GM12874 (cell line): ENCODE data around the gene GOLGB1.

Experiments
- TF ChIP-seq, protein P1 (sequence below): IDR thresholded peaks from 2 replicates; pipeline ENCODE4 v1.5.1; 2011; ENCODE audit warnings: low read depth, mild to moderate bottlenecking, control low read depth, low read length, moderate library complexity; ENCODE audit not compliant: insufficient read depth

GOLGB1 gene

DNA sequence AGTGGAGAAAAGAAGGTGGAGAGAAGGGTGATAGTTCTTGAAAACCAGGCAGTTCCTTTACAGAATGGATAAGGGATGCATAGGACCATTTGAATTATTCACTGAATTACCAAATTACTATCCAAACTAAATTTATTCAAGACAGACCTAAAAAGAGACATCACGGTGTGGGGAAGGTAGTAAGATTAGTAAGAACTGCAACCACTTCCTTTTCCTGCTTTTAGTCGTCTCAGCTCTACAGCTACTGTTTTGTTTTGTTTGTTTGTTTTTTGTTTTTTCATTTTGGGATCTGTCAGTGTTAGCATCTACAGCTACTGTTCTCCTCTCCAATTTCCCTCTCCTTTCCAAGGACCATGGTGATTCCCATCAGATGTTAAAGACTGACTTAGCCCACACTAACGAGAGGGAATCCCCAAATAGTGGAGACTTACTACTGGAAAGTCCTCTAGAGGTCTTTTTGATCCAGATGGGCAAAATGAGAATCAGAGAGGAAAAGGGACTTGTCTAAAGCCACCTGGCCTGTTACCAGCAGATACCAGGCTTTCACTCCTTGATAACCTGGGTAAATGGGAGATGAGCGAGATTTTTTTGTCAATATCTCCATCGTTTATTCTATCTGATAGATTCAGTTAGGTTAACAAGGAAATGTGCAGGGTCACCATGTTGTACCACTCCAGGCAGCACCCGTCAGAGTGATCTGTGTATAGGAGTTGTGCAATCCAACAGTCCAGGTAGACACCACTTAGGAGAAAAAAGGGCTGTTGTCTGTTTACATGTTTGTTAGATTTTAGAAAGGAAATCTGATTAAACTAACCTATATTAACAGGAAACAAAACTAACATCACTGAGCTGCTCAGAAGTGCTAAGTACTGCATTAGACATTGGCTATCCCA lies 94.8 kb downstream of the GOLGB1 start:
- TF ChIP-seq, protein P1, sequence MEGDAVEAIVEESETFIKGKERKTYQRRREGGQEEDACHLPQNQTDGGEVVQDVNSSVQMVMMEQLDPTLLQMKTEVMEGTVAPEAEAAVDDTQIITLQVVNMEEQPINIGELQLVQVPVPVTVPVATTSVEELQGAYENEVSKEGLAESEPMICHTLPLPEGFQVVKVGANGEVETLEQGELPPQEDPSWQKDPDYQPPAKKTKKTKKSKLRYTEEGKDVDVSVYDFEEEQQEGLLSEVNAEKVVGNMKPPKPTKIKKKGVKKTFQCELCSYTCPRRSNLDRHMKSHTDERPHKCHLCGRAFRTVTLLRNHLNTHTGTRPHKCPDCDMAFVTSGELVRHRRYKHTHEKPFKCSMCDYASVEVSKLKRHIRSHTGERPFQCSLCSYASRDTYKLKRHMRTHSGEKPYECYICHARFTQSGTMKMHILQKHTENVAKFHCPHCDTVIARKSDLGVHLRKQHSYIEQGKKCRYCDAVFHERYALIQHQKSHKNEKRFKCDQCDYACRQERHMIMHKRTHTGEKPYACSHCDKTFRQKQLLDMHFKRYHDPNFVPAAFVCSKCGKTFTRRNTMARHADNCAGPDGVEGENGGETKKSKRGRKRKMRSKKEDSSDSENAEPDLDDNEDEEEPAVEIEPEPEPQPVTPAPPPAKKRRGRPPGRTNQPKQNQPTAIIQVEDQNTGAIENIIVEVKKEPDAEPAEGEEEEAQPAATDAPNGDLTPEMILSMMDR = no peak

DNA sequence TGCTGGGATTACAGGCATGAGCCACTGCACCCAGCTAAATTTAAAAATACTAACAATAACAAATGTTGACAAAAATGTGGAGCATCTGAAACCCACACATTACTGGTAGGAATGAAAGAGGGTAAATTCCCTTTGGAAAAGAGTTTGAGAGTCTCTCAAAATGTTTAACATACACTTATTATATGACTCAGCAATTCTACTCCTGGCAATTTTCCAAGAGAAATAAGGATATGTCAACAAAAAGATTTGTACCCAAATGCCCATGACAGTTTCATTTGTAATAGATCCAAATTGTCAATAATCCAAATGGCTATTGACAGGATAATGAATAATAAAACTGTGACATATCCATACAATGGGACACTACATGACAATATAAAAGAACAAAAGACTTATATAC lies 97.9 kb downstream of the GOLGB1 start:
- TF ChIP-seq, protein P1 = no peak

DNA sequence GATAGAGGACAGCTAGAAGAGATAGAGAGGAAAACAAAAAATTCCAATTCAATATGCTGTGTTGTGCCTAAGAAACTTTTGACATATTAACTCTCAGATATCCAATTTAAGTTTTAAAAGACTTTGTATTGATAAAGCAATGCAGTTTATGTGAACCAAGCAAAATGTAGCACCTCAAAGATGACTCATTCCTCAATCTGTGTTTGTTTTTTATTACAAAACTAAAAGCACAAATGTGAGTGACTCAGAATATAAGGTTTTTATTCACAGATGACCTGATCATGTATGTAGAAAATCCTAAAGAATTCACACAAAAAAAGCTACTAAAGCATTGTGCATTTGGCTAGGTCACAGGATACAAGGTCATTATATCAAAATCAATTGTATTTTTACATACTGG lies 99.9 kb downstream of the GOLGB1 start:
- TF ChIP-seq, protein P1 = no peak

DNA sequence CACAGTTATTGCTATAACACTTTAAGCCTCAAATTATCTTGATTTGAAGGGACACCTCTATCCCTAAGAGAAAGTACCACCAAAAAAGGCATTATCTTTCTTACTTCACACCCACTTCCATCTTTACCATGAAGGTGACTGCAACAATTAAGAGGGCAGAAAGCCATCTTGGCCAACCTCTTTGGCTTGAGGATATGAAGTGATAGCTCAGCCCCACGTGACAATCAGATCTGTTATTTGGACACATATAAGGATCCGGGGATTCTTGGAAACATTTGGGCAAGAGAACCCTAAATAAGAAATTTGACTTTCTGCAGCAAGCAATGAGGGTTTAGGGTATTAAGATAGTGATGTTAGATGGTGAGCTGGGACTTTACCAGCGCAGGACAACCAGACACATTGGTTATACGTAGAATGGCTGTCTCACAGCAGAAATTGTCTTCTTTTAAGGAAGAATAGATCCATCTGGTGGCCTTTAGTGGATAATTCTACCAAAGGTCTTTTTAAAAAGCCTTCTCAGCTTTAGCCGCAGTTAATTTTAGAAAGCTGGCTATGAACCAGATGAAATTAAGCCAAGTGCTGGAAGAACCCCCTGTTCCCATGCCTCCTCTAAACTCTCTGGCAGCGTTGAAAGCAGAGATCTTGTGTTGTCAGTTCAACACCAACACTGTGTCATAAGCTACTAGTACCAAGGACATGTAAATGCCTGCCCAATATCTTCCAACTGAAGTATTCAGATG lies 101.2 kb downstream of the GOLGB1 start:
- TF ChIP-seq, protein P1 = no peak

DNA sequence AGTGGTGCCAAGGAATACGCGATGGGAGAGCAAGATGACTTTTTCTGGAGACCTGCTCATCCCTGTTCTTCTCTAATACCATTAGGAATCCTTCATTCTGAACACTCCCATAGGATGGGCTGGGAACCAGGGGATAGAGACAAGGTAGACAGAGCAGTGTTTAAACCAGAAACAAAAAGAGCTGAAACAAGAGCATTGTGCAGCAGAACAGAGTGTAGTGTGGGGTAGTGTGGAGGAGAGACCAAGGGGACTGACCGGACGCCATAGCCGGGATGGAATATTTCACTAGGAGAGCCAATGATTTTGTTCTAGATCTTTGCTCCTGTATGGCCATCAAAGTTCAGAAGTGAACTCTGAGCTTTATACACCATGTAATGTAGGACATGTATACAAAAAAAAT lies 104.5 kb downstream of the GOLGB1 start:
- TF ChIP-seq, protein P1 = no peak

DNA sequence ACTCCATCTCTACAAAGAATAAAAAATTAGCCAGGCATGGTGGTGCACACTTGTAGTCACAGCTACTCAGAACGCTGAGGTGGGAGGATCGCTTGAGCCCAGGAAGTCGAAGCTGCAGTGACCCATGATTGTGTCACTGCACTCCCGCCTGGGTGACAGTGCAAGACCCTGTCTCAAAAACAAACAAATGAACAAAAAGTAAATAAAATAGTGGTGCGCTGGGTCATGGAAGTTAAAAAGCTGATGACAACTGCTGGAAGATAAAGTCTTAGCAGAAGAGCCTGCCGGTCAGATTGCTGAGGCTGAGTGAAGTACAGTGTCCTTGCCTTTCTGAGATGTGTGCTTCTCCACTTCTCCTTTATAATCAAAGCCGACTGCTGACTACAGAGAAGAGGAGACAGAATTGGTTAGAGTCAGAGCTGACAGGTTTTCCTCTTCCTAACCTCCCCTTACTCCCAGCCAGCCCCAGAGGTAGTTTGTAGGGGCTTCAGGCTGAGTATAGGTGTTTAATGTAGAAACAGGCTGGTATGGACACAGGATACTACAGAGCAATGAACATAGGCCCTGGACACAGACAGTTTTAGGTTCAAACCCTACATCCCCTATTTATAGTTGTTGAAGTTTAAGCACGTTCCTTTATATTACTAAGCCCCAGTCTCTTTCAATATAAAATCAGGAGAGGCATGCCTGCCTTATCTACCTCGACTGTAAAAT lies 106.8 kb downstream of the GOLGB1 start:
- TF ChIP-seq, protein P1 = no peak

DNA sequence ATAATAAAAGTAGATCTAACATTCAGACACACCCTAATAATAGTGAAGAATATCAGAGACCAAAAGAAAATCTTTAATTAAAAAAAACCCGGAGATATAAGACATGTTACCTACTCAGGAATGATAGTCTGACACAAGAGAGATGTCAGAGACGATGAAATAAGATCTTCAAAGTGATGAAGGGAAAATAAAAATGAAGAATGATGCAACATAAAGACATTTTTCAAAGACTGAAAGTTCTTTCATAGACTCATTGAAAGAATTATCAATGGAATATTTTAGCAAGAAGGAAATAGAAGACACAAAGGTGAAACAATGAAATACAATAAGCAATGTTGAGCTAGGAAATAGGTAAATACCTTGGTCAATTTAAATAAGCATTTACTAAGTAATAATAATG lies 108.4 kb downstream of the GOLGB1 start:
- TF ChIP-seq, protein P1 = no peak
